H1 (cell line): ENCODE measurements around the gene EGLN3. TPM values are rescaled to one million over a fixed set of nuclear protein-coding genes. Genes with fewer than 3 reads are reported as not detected.

Experiments used
- ASH2L ChIP-seq: fragments of 200-600, 300-600 bp; sonication (generic); IDR thresholded peaks from one replicate; pipeline ENCODE4 v1.7.1; 2017; ENCODE audit warnings: low read length
- CHD1 ChIP-seq: IDR thresholded peaks from 2 replicates; pipeline ENCODE4 v1.6.1; 2012; ENCODE audit warnings: low read depth, low read length, improper control_type of control experiment
- EP300 ChIP-seq, 2 experiments: IDR thresholded peaks; 1 replicate in 1 of 2; 2 replicates in 1 of 2; pipeline ENCODE4 v1.6.1; 2011 to 2012; ENCODE audit warnings: low read depth in 2 of 2, low read length in 2 of 2, mild to moderate bottlenecking in 2 of 2, borderline replicate concordance in 1 of 2, inconsistent platforms in 1 of 2, moderate library complexity in 1 of 2
- FOSL1 ChIP-seq: IDR thresholded peaks from 2 replicates; pipeline ENCODE4 v1.6.1; 2011; ENCODE audit warnings: mild to moderate bottlenecking, low read depth, low read length, moderate library complexity; ENCODE audit not compliant: insufficient read depth
- JUND ChIP-seq: IDR thresholded peaks from 2 replicates; pipeline ENCODE4 v1.6.1; 2011; ENCODE audit warnings: mild to moderate bottlenecking, improper control_type of control experiment, low read length
- POLR2A ChIP-seq, 2 experiments: IDR thresholded peaks; 1 replicate in 1 of 2; 2 replicates in 1 of 2; pipeline ENCODE4 v1.6.1; 2011; ENCODE audit warnings: low read depth in 2 of 2, low read length in 2 of 2, mild to moderate bottlenecking in 2 of 2; ENCODE audit errors: control extremely low read depth in 1 of 2
- SIN3A ChIP-seq, 2 experiments: IDR thresholded peaks in 1 of 2; conservative IDR thresholded peaks in 1 of 2; 2 replicates each; pipeline ENCODE4 v1.6.1; 2011 to 2012; ENCODE audit warnings: low read length in 2 of 2, improper control_type of control experiment in 1 of 2, low read depth in 1 of 2, mild to moderate bottlenecking in 1 of 2
- YY1 ChIP-seq: IDR thresholded peaks from 2 replicates; pipeline ENCODE4 v1.6.1; 2011; ENCODE audit warnings: low read depth, mild to moderate bottlenecking, low read length
- polyA plus RNA-seq, 7 experiments: library from polyadenylated mRNA; depleted of rRNA in 3 of 7; stranded (reverse) in 5 of 7; unstranded in 2 of 7; fragments of >200 nt in 5 of 7; fragments of 200-250 nt in 2 of 7; gene quantifications; 1 replicate in 5 of 7; 2 replicates in 1 of 7; 4 replicates in 1 of 7; pipeline versions ENCODE4 v1.2.1 to v1.2.3, GENCODE V29; 2011 to 2013; ENCODE audit warnings: missing spikeins in 2 of 7, mixed read lengths in 2 of 7
- total RNA-seq: library from RNA; stranded (reverse); fragmentation: NEBNext Ultra II Directional; extraction: Animal tissue kit (Norgen Biotek cat#: 25700); gene quantifications from 2 replicates; pipeline ENCODE4 v1.2.1, GENCODE V29; 2021

Gene EGLN3
- total and polyA plus RNA-seq, 2 of the 8 experiments (the other 6 are each of a cell fraction or from before 2014, with no cell fraction given), result 10.6 to 27.3 TPM

DNA sequence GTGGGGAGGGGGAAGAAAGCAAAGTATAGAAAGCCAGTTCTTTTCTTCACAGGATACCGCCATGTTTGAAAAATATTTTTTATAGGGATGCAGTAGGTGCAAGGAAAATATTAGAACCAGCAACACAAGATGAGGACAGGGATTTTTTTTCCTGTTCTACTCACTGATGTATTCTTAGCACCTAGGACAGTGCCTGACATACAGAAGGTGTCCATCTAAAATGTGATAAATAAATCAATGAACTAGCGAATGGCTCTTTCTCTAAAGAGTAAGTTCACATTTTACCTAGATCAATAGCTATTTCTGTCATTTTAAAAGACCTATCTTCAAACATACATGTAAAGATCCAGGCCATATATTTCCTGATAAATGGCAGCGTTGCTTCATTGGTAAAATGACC lies 18.8 kb downstream of the EGLN3 start (continued):
- TF ChIP-seq FOSL1 (no peak), JUND (no peak), POLR2A (IDR thresholded peaks at IDR 0.05; ENCODE audit: control extremely low read depth in 1 of 2, low read depth in 2 of 2, low read length in 2 of 2) (no peak), YY1 (no peak), SIN3A (conservative IDR thresholded peaks at IDR 0.05 in 1 of 2, IDR thresholded peaks at IDR 0.05 in 1 of 2; ENCODE audit: low read depth in 1 of 2, low read length in 2 of 2) (no peak), CHD1 (no peak), EP300 (IDR thresholded peaks at IDR 0.05; ENCODE audit: borderline replicate concordance in 1 of 2, low read depth in 2 of 2, low read length in 2 of 2) (no peak), ASH2L (no peak)
